GM12873 (cell line): ENCODE data around the gene GABRG3.

Source experiments
- TF ChIP-seq, protein P1 (sequence below): IDR thresholded peaks from 2 replicates; pipeline ENCODE4 v1.5.1; 2012; ENCODE audit warnings: low read depth, mild to moderate bottlenecking, moderate library complexity, low read length, control low read depth; ENCODE audit not compliant: insufficient read depth; ENCODE audit errors: missing control alignments

The GABRG3 gene

GRCh38 chr15:27065151-27065550 lies 94.2 kb downstream of the GABRG3 start:
- TF ChIP-seq, protein P1, sequence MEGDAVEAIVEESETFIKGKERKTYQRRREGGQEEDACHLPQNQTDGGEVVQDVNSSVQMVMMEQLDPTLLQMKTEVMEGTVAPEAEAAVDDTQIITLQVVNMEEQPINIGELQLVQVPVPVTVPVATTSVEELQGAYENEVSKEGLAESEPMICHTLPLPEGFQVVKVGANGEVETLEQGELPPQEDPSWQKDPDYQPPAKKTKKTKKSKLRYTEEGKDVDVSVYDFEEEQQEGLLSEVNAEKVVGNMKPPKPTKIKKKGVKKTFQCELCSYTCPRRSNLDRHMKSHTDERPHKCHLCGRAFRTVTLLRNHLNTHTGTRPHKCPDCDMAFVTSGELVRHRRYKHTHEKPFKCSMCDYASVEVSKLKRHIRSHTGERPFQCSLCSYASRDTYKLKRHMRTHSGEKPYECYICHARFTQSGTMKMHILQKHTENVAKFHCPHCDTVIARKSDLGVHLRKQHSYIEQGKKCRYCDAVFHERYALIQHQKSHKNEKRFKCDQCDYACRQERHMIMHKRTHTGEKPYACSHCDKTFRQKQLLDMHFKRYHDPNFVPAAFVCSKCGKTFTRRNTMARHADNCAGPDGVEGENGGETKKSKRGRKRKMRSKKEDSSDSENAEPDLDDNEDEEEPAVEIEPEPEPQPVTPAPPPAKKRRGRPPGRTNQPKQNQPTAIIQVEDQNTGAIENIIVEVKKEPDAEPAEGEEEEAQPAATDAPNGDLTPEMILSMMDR, result no peak

GRCh38 chr15:27065785-27066184 lies 94.8 kb downstream of the GABRG3 start:
- TF ChIP-seq, protein P1, result no peak

- TF ChIP-seq, protein P1, result no peak
These were observed 95.5 kb downstream of the GABRG3 start for GRCh38 chr15:27066446-27066845.

DNA sequence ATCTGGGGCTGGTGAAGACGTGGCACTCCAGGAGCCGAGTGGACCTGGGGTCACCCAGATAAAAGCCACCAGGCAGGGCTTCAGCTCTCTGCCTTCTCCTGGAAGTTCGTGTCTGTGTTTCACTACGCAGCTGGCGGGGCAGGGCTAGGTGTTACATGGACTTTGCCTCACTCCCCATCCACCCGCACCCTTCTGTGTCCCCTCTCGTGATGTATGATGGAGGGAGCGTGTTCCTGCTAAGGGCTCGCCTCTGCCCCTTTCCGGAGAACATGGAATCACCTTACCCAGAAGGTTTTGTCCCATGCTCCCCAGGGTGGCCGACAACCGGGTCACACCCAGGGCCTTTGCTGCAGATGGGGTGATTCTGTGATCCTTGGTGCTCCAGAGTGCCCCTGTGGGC lies 96.2 kb downstream of the GABRG3 start:
- TF ChIP-seq, protein P1, result no peak

DNA sequence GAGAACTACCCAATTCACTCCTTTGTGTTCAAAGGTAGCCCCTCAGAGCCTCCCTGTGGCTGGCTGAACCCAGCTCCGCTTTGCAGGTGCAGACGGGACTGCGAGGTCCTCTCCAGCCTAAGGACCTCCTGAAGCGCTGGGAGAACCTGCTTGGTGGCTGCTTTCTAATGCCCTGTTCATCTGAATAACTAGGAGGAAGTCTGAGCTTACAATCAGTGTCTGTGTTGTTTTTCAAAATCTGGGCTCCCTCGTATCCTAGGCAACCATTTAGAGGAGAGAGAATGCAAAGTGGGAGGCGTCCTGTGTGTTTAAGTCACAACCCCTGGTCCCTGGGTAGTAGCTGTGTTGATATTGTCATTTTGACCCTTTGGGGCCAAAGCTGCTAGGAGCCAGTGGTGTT lies 99.9 kb downstream of the GABRG3 start:
- TF ChIP-seq, protein P1, result no peak

DNA sequence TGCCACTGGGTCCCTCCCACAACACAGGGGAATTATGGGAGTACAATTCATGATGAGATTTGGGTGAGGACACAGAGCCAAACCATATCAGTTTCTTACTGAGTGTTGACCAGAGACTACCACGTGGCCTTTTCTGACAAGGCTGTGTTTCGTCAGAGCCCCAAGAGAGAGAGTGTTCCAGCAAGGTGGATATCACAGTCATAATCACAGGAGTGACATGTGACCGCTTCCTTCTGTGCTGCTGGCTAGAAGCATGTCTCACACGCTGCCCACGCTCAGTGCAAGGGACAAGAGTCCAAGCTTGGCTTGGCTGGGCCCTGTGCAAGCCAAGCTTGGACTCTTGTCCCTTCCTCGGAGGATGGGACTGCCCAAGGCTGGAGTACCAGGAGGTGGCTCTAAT lies 103.2 kb downstream of the GABRG3 start:
- TF ChIP-seq, protein P1, result no peak

DNA sequence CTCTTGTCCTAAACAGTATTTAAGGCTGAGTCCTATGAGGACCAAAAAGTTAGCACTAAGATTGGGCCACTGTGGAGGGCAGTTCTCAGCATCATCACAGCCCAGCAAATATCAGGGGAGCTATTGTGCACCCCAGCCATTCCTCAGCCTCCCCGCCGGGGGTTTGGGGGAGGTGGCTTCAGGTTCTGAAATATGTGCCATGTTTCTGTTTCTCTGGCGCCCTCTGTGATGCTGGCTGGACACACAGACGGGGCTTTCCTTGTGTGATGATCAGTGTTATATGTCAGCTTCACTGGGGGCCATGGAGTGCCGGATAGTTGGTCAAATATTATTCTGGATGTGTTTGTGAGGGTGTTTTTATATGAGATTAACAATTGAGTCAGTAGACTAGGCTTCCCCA lies 106.8 kb downstream of the GABRG3 start:
- TF ChIP-seq, protein P1, result no peak
